WTC11 (cell line): ENCODE data around the gene ANKRD17. TPM values are rescaled to one million over a fixed set of nuclear protein-coding genes. Genes with fewer than 3 reads are reported as not detected.

Experiments used
- ATAC-seq: fragments of 200-7000 bp; cut with Tn5 transposase; 2 replicates; pipeline ENCODE4 v1.10.0; 2021; ENCODE audit warnings: mild to moderate bottlenecking, moderate library complexity
- CTCF ChIA-PET: fragments of 300-600 bp; sonication (Branson Sonifier 250); formaldehyde crosslinking; loops from one replicate; lab custom pipeline; 2021; ENCODE audit warnings: antibody characterized with exemption; lab: Charles Lee
- POLR2A ChIA-PET: fragments of 350-600 bp; sonication (Branson Sonifier 250); formaldehyde crosslinking; loops from one replicate; lab custom pipeline; 2021; ENCODE audit warnings: antibody characterized with exemption; lab: Charles Lee
- DNase-seq: peaks from one replicate; pipeline ENCODE4 v3.0.0; 2021; ENCODE audit warnings: low spot score
- H3K27ac Mint-ChIP-seq: 2 replicates; pipeline ENCODE4 v1.8.0; 2021; ENCODE audit warnings: mixed read lengths
- H3K27me3 Mint-ChIP-seq: 2 replicates; pipeline ENCODE4 v1.8.0; 2021; ENCODE audit warnings: low read depth, mild to moderate bottlenecking, moderate library complexity, mixed read lengths
- H3K36me3 Mint-ChIP-seq: 2 replicates; pipeline ENCODE4 v1.8.0; 2021; ENCODE audit warnings: mixed read lengths
- H3K4me1 Mint-ChIP-seq: 2 replicates; pipeline ENCODE4 v1.8.0; 2022; ENCODE audit warnings: mixed read lengths
- H3K4me3 Mint-ChIP-seq: 2 replicates; pipeline ENCODE4 v1.8.0; 2021; ENCODE audit warnings: mild to moderate bottlenecking, moderate library complexity, mixed read lengths
- H3K9me3 Mint-ChIP-seq: 2 replicates; pipeline ENCODE4 v1.8.0; 2021; ENCODE audit warnings: mixed read lengths
- ATF1 ChIP-seq: sonication (generic); formaldehyde crosslinking; IDR thresholded peaks from 2 replicates; pipeline ENCODE4 v1.8.1; 2023; ENCODE audit warnings: mild to moderate bottlenecking, moderate library complexity, missing genetic modification reagents
- CDX4 ChIP-seq: fragments of 250-450 bp; sonication (Bioruptor Pico); IDR thresholded peaks from 2 replicates; pipeline ENCODE4 v1.9.0; 2021; ENCODE audit warnings: moderate library complexity, mild to moderate bottlenecking, inconsistent platforms, borderline replicate concordance
- CTCF ChIP-seq: fragments of 200-600 bp; IDR thresholded peaks from 2 replicates; pipeline ENCODE4 v1.8.0; 2022; ENCODE audit warnings: antibody characterized with exemption
- ERG ChIP-seq: fragments of 250-450 bp; sonication (Bioruptor Pico); IDR thresholded peaks from 2 replicates; pipeline ENCODE4 v1.8.0; 2021; ENCODE audit warnings: mild to moderate bottlenecking
- ESRRA ChIP-seq: sonication (generic); formaldehyde crosslinking; IDR thresholded peaks from 2 replicates; pipeline ENCODE4 v1.8.1; 2022; ENCODE audit warnings: mild to moderate bottlenecking, missing genetic modification reagents, borderline replicate concordance
- FOXK1 ChIP-seq: sonication (generic); formaldehyde crosslinking; IDR thresholded peaks from 2 replicates; pipeline ENCODE4 v1.8.0; 2022; ENCODE audit warnings: mild to moderate bottlenecking, moderate library complexity, missing genetic modification reagents
- FOXP1 ChIP-seq: sonication (generic); formaldehyde crosslinking; IDR thresholded peaks from 2 replicates; pipeline ENCODE4 v1.8.0; 2022; ENCODE audit warnings: missing genetic modification reagents, mild to moderate bottlenecking, moderate library complexity, borderline replicate concordance
- GABPB1 ChIP-seq: sonication (generic); formaldehyde crosslinking; IDR thresholded peaks from 2 replicates; pipeline ENCODE4 v1.8.1; 2023; ENCODE audit warnings: mild to moderate bottlenecking, missing genetic modification reagents
- HMGA2 ChIP-seq: fragments of 250-450 bp; sonication (Bioruptor Pico); IDR thresholded peaks from 2 replicates; pipeline ENCODE4 v1.4.0; 2021; ENCODE audit warnings: mild to moderate bottlenecking, moderate library complexity
- IRF2 ChIP-seq: sonication (generic); formaldehyde crosslinking; IDR thresholded peaks from 2 replicates; pipeline ENCODE4 v1.8.0; 2022; ENCODE audit warnings: low read depth, missing genetic modification reagents, borderline replicate concordance
- JAZF1 ChIP-seq: fragments of 250-450 bp; sonication (Bioruptor Pico); IDR thresholded peaks from 2 replicates; pipeline ENCODE4 v1.9.0; 2021; ENCODE audit warnings: moderate library complexity, mild to moderate bottlenecking, inconsistent platforms
- JUN ChIP-seq: sonication (generic); formaldehyde crosslinking; IDR thresholded peaks from 2 replicates; pipeline ENCODE4 v1.8.0; 2023; ENCODE audit warnings: mild to moderate bottlenecking, missing genetic modification reagents
- MXD4 ChIP-seq: fragments of 250-450 bp; sonication (Bioruptor Pico); IDR thresholded peaks from 2 replicates; pipeline ENCODE4 v1.8.0; 2021; ENCODE audit warnings: mild to moderate bottlenecking, moderate library complexity, borderline replicate concordance
- NR2C2 ChIP-seq: sonication (generic); formaldehyde crosslinking; IDR thresholded peaks from 2 replicates; pipeline ENCODE4 v1.8.0; 2022; ENCODE audit warnings: mild to moderate bottlenecking, missing genetic modification reagents
- OVOL2 ChIP-seq: fragments of 250-450 bp; sonication (Bioruptor Pico); IDR thresholded peaks from 2 replicates; pipeline ENCODE4 v1.9.0; 2021; ENCODE audit warnings: mild to moderate bottlenecking, borderline replicate concordance
- PREB ChIP-seq: sonication (generic); formaldehyde crosslinking; IDR thresholded peaks from 2 replicates; pipeline ENCODE4 v1.8.1; 2022; ENCODE audit warnings: mild to moderate bottlenecking, missing genetic modification reagents, moderate library complexity, borderline replicate concordance
- SMAD3 ChIP-seq: sonication (generic); formaldehyde crosslinking; IDR thresholded peaks from 2 replicates; pipeline ENCODE4 v1.8.0; 2022; ENCODE audit warnings: missing genetic modification reagents, mild to moderate bottlenecking, borderline replicate concordance
- SOX15 ChIP-seq: fragments of 250-450 bp; sonication (Bioruptor Pico); IDR thresholded peaks from 2 replicates; pipeline ENCODE4 v1.9.0; 2021; ENCODE audit warnings: mild to moderate bottlenecking
- SP1 ChIP-seq: sonication (generic); formaldehyde crosslinking; conservative IDR thresholded peaks from 2 replicates; pipeline ENCODE4 v1.8.1; 2022; ENCODE audit warnings: missing genetic modification reagents
- TEAD4 ChIP-seq: sonication (generic); formaldehyde crosslinking; IDR thresholded peaks from 2 replicates; pipeline ENCODE4 v1.8.0; 2022; ENCODE audit warnings: mild to moderate bottlenecking, missing genetic modification reagents
- TP53 ChIP-seq: sonication (generic); formaldehyde crosslinking; IDR thresholded peaks from 2 replicates; pipeline ENCODE4 v1.8.1; 2023; ENCODE audit warnings: mild to moderate bottlenecking, missing genetic modification reagents
- ZNF138 ChIP-seq: sonication (generic); formaldehyde crosslinking; conservative IDR thresholded peaks from 2 replicates; pipeline ENCODE4 v1.8.1; 2022; ENCODE audit warnings: mild to moderate bottlenecking, moderate library complexity, missing genetic modification reagents
- ZNF671 ChIP-seq: fragments of 250-450 bp; sonication (Bioruptor Pico); IDR thresholded peaks from 2 replicates; pipeline ENCODE4 v1.8.0; 2021; ENCODE audit warnings: mild to moderate bottlenecking
- total RNA-seq: library from RNA; stranded (reverse); gene quantifications from 3 replicates; pipeline ENCODE4 v1.2.3, GENCODE V29; 2021
- TF ChIP-seq, protein P1 (sequence below): fragments of 250-450 bp; sonication (Bioruptor Pico); IDR thresholded peaks from 2 replicates; pipeline ENCODE4 v2.1.2; 2022; ENCODE audit warnings: mild to moderate bottlenecking, moderate library complexity
- TF ChIP-seq, protein P2 (sequence below): fragments of 250-450 bp; sonication (Bioruptor Pico); IDR thresholded peaks from 2 replicates; pipeline ENCODE4 v1.9.0; 2021; ENCODE audit warnings: mild to moderate bottlenecking, borderline replicate concordance
- TF ChIP-seq, protein P3 (sequence below): sonication (generic); formaldehyde crosslinking; conservative IDR thresholded peaks from 2 replicates; pipeline ENCODE4 v1.8.1; 2022; ENCODE audit warnings: mild to moderate bottlenecking, missing genetic modification reagents

The ANKRD17 gene
- total RNA-seq, 1 experiment from 2014 or later = 76.0 TPM

DNA sequence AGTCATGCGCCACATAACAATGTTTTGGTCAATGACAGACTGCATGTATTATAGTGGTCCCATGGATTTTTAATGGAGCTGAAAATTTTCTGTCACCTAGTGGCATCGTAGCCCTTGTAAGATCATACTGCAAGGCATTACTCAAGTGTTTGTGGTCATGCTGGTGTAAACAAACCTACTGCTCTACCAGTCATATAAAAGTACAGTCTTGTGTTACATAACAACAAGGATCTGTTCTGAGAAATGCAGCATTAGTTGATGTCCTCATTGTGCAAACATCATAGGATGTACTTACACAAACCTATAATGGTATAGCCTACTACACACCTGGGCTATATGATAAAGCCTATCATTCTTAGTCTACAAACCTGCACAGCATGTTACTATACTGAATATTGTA, 223.7 kb downstream of the ANKRD17 start (continued):
- TF ChIP-seq, protein P1, sequence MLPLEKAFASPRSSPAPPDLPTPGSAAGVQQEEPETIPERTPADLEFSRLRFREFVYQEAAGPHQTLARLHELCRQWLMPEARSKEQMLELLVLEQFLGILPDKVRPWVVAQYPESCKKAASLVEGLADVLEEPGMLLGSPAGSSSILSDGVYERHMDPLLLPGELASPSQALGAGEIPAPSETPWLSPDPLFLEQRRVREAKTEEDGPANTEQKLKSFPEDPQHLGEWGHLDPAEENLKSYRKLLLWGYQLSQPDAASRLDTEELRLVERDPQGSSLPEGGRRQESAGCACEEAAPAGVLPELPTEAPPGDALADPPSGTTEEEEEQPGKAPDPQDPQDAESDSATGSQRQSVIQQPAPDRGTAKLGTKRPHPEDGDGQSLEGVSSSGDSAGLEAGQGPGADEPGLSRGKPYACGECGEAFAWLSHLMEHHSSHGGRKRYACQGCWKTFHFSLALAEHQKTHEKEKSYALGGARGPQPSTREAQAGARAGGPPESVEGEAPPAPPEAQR (CRISPR knock-in tag) = no peak
- TF ChIP-seq IRF2 = no peak
- TF ChIP-seq, protein P2, sequence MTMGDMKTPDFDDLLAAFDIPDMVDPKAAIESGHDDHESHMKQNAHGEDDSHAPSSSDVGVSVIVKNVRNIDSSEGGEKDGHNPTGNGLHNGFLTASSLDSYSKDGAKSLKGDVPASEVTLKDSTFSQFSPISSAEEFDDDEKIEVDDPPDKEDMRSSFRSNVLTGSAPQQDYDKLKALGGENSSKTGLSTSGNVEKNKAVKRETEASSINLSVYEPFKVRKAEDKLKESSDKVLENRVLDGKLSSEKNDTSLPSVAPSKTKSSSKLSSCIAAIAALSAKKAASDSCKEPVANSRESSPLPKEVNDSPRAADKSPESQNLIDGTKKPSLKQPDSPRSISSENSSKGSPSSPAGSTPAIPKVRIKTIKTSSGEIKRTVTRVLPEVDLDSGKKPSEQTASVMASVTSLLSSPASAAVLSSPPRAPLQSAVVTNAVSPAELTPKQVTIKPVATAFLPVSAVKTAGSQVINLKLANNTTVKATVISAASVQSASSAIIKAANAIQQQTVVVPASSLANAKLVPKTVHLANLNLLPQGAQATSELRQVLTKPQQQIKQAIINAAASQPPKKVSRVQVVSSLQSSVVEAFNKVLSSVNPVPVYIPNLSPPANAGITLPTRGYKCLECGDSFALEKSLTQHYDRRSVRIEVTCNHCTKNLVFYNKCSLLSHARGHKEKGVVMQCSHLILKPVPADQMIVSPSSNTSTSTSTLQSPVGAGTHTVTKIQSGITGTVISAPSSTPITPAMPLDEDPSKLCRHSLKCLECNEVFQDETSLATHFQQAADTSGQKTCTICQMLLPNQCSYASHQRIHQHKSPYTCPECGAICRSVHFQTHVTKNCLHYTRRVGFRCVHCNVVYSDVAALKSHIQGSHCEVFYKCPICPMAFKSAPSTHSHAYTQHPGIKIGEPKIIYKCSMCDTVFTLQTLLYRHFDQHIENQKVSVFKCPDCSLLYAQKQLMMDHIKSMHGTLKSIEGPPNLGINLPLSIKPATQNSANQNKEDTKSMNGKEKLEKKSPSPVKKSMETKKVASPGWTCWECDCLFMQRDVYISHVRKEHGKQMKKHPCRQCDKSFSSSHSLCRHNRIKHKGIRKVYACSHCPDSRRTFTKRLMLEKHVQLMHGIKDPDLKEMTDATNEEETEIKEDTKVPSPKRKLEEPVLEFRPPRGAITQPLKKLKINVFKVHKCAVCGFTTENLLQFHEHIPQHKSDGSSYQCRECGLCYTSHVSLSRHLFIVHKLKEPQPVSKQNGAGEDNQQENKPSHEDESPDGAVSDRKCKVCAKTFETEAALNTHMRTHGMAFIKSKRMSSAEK (CRISPR knock-in tag) = no peak
- no peak for TF ChIP-seq PREB (CRISPR knock-in tag)
- no peak for TF ChIP-seq CDX4 (CRISPR knock-in tag)
- no peak for TF ChIP-seq SP1 (CRISPR knock-in tag)
- no peak for TF ChIP-seq TEAD4
- no peak for TF ChIP-seq FOXP1 (CRISPR knock-in tag)
- no peak for TF ChIP-seq ERG
- TF ChIP-seq SMAD3 = no peak
- no peak for TF ChIP-seq FOXK1 (CRISPR knock-in tag)
- TF ChIP-seq, all 79 proteins: peak for 0

DNA sequence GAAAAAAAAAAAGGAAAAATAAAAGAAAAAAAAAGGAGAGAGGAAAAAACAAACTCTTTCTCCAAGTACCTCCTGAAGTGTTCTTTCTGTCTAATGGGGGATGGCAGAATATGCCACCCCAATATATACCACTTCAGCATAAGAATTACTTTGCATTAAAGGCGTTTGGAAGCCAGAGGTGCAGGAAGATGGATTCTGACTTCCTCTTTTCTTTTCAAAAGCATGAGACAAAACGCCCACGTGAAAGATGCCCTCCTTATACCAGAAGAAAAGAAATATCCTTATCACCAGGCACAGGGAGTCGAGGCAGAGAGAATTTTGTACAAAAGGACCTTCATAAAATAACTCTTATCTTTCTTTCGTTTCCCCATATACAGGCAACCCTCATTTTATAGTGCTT, 230.0 kb downstream of the ANKRD17 start:
- Mint-ChIP-seq H3K36me3 (peaks cover 8% of the 10 kb centered on the region), H3K27me3 (no peaks in the 10 kb centered on the region), H3K9me3 (peaks cover 12% of the 10 kb centered on the region), H3K4me1 (no peaks in the 10 kb centered on the region), H3K27ac (no peak overlapping the region), H3K4me3 (no peak overlapping the region)
- DNase-seq = no peak
- CTCF ChIA-PET = no interaction called here
- ATAC-seq = no peak
- POLR2A ChIA-PET = no interaction called here
- no peak for TF ChIP-seq ATF1 (CRISPR knock-in tag)
- TF ChIP-seq, protein P3, sequence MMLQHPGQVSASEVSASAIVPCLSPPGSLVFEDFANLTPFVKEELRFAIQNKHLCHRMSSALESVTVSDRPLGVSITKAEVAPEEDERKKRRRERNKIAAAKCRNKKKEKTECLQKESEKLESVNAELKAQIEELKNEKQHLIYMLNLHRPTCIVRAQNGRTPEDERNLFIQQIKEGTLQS (CRISPR knock-in tag) = no peak
- TF ChIP-seq HMGA2 (CRISPR knock-in tag) = no peak
- TF ChIP-seq JUN = no peak
- TF ChIP-seq ESRRA (CRISPR knock-in tag) = no peak
- TF ChIP-seq ZNF138 (CRISPR knock-in tag) = no peak
- TF ChIP-seq JAZF1 (CRISPR knock-in tag) = no peak
- TF ChIP-seq TP53 (CRISPR knock-in tag) = no peak
- TF ChIP-seq ERG = no peak
- no peak for TF ChIP-seq MXD4 (CRISPR knock-in tag)
- TF ChIP-seq CTCF = no peak
- no peak for TF ChIP-seq SOX15 (CRISPR knock-in tag)
- no peak for TF ChIP-seq OVOL2 (CRISPR knock-in tag)
- no peak for TF ChIP-seq NR2C2 (CRISPR knock-in tag)
- no peak for TF ChIP-seq IRF2
- TF ChIP-seq ZNF671 (CRISPR knock-in tag) = no peak
- no peak for TF ChIP-seq GABPB1
